Measurements from ENCODE around the gene BSN. TPM values are rescaled to one million over a fixed set of nuclear protein-coding genes. Genes with fewer than 3 reads are reported as not detected.

The BSN gene
- total RNA-seq, 4 donors from 2014 or later, result 0.04 to 0.59 (median 0.15) TPM

DNA sequence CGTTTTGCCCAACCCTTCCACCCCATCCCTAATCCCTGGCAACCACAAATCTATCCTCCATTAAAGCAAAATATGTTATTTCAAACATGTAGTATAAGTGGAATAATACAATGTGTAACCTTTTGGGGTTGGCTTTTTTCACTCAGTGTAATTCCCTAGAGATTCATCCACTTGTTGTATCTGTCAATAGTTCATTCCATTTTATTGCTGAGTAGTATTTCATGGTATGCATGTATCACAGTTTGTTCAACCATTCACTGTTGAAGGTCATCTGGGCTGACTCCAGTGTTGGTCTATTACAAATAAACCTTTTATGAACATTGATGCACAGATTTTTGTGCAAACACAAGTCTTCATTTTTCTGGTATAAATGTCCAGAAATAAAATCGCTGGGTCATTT lies 38.8 kb downstream of the BSN start:
- H3K4me3 ChIP-seq, result no peak overlapping the region
- H3K4me1 ChIP-seq, result no peaks in the 10 kb centered on the region
- no peak overlapping the region for H3K27ac ChIP-seq
- H3K36me3 ChIP-seq, result no peaks in the 10 kb centered on the region
- TF ChIP-seq, protein P1, sequence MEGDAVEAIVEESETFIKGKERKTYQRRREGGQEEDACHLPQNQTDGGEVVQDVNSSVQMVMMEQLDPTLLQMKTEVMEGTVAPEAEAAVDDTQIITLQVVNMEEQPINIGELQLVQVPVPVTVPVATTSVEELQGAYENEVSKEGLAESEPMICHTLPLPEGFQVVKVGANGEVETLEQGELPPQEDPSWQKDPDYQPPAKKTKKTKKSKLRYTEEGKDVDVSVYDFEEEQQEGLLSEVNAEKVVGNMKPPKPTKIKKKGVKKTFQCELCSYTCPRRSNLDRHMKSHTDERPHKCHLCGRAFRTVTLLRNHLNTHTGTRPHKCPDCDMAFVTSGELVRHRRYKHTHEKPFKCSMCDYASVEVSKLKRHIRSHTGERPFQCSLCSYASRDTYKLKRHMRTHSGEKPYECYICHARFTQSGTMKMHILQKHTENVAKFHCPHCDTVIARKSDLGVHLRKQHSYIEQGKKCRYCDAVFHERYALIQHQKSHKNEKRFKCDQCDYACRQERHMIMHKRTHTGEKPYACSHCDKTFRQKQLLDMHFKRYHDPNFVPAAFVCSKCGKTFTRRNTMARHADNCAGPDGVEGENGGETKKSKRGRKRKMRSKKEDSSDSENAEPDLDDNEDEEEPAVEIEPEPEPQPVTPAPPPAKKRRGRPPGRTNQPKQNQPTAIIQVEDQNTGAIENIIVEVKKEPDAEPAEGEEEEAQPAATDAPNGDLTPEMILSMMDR (IDR thresholded peaks at IDR 0.05), result no peak
- TF ChIP-seq POLR2A (IDR thresholded peaks at IDR 0.05) (no peak), EP300 (IDR thresholded peaks at IDR 0.05) (no peak), POLR2AphosphoS5 (IDR thresholded peaks at IDR 0.05) (no peak)
- no peaks in the 10 kb centered on the region for H3K9me3 ChIP-seq
- no peaks in the 10 kb centered on the region for H3K27me3 ChIP-seq
- WGBS, result 69% methylated on average over 2 of the region's 2 CpGs
- no peak for DNase-seq (ENCODE audit: low spot score in 2 of 2)

DNA sequence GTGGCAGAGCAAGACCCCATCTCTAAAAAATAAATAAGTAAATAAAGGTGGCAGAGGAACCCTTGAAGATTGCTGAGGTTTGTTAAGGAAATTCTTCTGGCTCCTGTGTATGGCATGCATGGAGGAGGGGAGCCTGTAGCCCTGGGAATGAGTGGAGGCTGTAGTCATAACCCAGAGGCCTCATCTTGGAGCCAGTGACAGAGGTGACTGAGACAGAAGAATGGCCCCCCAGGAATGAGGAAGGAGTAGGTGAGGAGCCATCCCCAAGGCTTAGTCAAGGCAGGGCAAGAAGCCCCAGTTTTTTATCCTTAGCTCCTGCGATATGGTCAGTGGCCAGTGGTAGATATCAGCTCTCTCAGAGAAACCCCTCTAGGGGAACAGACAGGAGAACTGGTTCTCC lies 46.5 kb downstream of the BSN start:
- H3K4me3 ChIP-seq, result no peak overlapping the region
- no peaks in the 10 kb centered on the region for H3K4me1 ChIP-seq
- no peaks in the 10 kb centered on the region for H3K27me3 ChIP-seq
- TF ChIP-seq, protein P1 (IDR thresholded peaks at IDR 0.05), result no peak
- TF ChIP-seq POLR2A (IDR thresholded peaks at IDR 0.05) (no peak), POLR2AphosphoS5 (IDR thresholded peaks at IDR 0.05) (no peak), EP300 (IDR thresholded peaks at IDR 0.05) (no peak)
- no peak for DNase-seq (ENCODE audit: low spot score in 2 of 2)
- H3K36me3 ChIP-seq, result no peaks in the 10 kb centered on the region
- no peak overlapping the region for H3K27ac ChIP-seq
- H3K9me3 ChIP-seq, result no peaks in the 10 kb centered on the region
- WGBS, result 78% methylated on average over 1 of the region's 1 CpG

DNA sequence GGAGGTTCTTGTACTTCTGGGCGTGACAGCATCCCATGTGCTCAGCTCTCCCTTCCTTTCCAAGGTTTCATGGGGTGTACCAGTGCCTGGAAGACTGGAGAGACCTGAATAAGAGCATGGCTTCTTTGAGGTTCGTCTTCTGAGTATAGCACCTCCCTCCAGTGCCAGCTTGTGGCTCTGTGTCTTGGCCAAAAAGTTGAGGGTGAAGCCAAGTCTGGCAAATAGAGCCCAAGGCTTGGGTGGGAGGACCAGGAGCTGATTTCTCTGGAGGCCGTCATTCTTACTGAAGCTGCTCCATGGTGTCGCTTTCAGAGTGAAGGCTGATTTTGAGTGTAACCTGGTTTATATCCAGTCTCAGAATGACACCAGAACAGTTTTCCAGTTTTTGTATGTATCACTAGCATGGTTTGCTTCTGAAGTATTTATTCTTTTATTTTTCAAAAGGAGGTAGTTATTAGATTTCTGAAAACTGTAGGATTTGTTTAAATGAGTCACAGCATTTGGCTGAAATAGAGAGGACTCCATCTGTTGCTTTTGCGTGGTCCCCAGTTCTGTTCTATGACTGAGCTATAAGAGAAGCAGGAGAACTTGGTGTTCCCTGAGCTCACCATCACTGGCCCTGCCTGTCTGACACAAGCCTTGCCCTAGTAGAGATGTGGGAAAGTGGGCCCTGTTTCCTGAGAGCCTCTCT lies 47.2 kb downstream of the BSN start:
- Histone ChIP-seq H3K9me3 (no peaks in the 10 kb centered on the region), H3K4me1 (no peaks in the 10 kb centered on the region), H3K4me3 (no peak overlapping the region), H3K27me3 (no peaks in the 10 kb centered on the region), H3K27ac (no peak overlapping the region), H3K36me3 (no peaks in the 10 kb centered on the region)
- no peak for DNase-seq (ENCODE audit: low spot score in 2 of 2)
- 61% methylated on average over 5 of the region's 5 CpGs for WGBS
- TF ChIP-seq, protein P1 (IDR thresholded peaks at IDR 0.05), result no peak
- TF ChIP-seq POLR2AphosphoS5 (IDR thresholded peaks at IDR 0.05) (no peak), POLR2A (IDR thresholded peaks at IDR 0.05) (no peak), EP300 (IDR thresholded peaks at IDR 0.05) (no peak)

DNA sequence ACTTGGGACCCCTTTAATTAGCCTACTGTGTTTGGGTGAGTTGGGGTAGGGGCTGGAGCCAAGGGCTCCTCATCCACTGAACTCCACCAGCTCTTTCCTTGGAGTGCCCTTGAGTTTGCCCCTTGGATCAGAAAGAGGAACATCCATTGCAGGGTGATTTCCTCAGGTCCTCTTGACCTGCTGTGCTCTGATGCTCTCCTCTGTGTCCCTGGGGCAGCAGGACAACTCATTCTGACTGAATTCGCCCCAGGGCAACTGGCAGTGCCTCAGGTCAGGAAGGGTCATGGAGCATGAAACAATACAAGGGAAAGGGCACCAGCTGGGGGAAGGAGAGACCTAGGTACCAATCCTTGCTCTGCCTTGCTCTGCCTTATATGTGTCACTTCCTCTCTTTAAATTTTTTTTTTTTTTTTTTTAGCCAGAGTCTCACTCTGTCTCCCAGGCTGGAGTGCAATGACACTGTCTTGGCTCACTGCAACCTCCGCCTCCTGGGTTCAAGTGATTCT lies 47.8 kb downstream of the BSN start:
- H3K4me1 ChIP-seq, result peaks cover 5% of the 10 kb centered on the region
- no peak overlapping the region for H3K4me3 ChIP-seq
- no peak for TF ChIP-seq POLR2A (IDR thresholded peaks at IDR 0.05)
- no peak for TF ChIP-seq EP300 (IDR thresholded peaks at IDR 0.05)
- TF ChIP-seq, protein P1 (IDR thresholded peaks at IDR 0.05), result no peak
- no peak overlapping the region for H3K27ac ChIP-seq
- no peaks in the 10 kb centered on the region for H3K27me3 ChIP-seq
- H3K36me3 ChIP-seq, result no peaks in the 10 kb centered on the region
- no peak for DNase-seq (ENCODE audit: low spot score in 2 of 2)
- WGBS, result 97% methylated on average over 2 of the region's 2 CpGs
- no peaks in the 10 kb centered on the region for H3K9me3 ChIP-seq

DNA sequence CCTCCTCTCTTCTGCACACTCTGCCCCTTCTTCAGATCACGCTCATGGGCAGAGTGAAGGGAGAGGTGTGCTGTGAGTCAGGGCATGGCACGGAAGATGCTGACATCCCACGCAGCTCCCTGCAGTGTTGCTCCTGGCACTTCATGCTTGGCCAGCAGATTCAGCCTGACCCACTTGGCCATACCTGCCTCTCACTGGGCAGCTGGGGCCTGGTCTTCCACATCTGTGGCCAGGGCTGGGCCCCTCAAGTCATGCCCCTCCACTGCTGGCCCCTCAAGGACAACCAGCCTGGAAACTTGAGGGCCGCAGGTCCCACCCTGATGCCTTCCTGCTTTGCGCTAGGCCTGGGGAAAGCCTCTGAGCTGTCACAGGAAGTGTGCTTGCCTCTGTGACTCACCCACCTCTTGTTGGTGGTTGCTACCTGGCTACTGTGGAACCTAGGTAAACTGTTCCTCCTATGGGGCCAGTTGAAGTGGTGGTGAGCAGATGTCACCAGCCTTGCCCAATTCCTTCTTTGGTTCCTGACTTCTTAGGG lies 48.7 kb downstream of the BSN start:
- Histone ChIP-seq H3K36me3 (no peaks in the 10 kb centered on the region), H3K27me3 (no peaks in the 10 kb centered on the region), H3K4me3 (no peak overlapping the region), H3K27ac (no peak overlapping the region), H3K4me1 (peaks cover 11% of the 10 kb centered on the region), H3K9me3 (no peaks in the 10 kb centered on the region)
- no peak for TF ChIP-seq POLR2A (IDR thresholded peaks at IDR 0.05)
- TF ChIP-seq, protein P1 (IDR thresholded peaks at IDR 0.05), result no peak
- TF ChIP-seq POLR2AphosphoS5 (IDR thresholded peaks at IDR 0.05), result no peak
- TF ChIP-seq EP300 (IDR thresholded peaks at IDR 0.05), result no peak
- 80% methylated on average over 5 of the region's 5 CpGs for WGBS
- no peak for DNase-seq (ENCODE audit: low spot score in 2 of 2)

Data from suprapubic skin (tissue), 4 donors.